HK-2 (cell line): ENCODE results near the gene ATG5.
"Not testable (repeated sequence)": the region's sequence is repeated elsewhere in the genome, so short reads cannot be mapped to it uniquely, and the experiment has no call there.

Experiments used
- DNase-seq: peaks from one replicate; pipeline ENCODE4 v3.0.0-alpha.2; 2018; ENCODE audit not compliant: unreplicated experiment

ATG5 gene

DNA sequence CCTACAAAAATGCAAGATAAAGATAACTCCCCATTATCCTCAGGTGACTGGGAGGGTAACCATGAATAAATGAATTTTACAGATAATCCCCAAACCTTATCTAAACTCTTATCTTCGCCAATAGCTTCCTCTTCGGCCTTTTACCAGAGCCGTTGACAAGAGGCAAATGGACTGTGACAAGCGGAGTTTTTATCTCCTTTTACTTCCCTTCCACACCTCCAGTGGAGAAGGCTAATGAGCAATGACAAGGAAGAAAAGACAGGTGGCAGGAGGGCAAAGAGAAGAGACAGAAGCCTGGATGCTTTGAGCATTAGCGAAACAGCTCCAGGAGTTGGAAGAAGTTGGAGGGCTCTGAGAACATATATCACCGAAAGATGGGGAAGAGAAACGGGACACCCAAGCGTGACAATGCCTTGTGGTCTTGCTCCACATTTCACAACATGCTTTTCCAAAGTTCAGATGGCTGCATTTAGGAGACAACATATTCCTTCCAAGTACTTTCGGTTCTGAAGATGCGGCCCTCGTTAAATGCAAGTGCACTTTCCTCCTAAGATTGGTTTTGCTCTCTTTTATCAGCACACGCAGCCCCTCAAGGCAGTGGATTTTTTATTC lies 170.2 kb downstream of the ATG5 start:
- DNase-seq, result no peak

DNA sequence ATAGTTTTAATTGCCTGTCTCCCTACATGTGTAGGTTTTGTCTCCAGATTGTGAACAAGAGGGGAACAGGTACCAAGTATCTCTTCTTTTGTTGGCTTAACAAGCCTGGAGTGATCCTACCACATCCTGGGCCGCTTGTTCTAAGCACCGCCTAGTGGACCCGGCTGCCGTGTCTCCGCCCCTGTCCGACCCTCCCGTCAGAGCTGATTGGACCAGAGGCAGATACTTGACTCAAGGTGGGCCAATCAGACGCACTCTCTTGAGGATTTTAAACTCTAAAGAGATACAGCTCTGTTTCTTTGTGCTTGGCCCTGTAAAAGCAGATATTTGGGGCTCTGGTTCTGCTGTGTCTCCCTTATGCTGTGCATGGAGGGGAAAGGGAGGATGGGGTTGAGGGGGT lies 171.2 kb downstream of the ATG5 start:
- no peak for DNase-seq

DNA sequence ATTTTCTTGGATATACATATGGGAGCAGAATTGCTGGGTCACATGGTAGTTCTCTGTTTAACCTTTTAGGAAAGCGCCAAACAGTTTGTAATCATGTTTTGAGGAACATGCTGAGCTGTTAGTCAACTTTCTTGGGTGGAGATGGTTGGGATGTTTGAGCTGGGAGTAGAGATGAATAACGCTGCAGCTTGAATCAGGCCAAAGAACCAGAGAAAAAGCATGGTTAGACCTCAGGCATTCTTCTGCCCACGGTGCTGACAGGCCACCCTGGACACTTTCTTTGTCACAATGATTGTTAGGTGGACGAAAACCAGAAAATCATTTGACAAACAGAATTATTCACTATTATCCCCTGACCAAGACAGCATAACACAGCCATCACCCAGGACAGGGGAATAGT lies 172.6 kb downstream of the ATG5 start:
- DNase-seq, result no peak

DNA sequence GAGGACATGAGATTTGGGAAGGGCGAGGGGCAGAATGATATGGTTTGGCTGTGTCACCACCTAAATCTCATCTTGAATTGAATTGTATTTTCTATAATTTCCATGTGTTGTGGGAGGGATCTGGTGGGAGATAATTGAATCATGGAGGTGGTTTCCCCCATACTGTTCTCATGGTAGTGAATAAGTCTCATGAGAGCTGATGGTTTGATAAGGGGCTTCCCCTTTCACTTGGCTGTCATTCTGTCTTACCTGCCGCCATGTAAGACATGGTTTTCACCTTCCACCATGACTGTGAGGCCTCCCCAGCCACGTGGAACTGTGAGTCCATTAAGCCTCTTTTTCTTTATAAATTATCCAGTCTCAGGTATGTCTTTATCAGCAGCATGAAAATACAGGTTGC lies 173.1 kb downstream of the ATG5 start:
- DNase-seq, result not testable (repeated sequence)

DNA sequence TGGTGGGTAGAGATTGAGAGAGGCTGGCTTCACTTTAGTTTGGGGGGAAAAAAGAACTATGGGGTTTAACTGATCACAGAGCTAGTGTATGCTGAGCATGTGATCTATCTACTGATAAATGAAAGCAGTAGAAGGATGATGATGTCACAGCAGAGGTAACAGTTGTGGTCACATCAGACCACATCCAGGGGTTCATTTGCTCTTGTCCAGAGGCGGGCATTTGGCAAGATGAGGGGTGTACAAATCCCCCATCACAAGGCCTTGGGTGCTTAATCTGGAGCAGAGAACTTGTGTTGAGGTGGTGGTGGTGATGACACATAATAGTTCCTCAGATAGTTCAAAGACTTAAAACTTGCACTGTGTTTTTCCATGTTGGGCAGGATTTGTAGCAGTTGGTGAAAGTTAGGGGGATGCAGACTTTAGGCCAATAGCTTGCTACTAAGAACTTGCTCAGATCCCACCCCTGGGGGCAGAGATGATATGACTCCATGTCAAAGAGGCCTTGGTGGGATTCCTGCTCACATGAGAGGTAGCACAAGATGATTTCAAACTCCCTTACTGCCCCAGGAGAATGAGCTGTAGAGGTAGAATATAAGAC lies 176.0 kb downstream of the ATG5 start:
- DNase-seq, result no peak

DNA sequence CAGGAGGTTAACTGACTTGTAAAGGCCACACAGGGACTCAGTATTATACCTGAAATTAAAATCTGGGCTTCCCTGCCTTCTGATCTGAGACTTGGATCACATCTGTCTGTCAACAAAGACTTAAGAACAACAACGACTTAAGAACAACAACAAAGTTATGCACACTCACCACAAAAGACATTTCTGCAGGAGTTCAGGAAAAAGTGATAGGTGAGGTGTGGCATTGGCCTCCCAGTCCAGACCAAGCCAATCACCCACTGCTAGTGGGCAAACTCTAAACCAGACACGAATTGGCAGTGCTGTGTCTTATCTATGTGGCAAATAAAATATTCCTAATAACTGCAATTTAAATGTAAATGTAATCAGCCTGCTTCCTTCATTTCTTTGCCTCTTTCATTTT lies 178.1 kb downstream of the ATG5 start:
- DNase-seq, result no peak

DNA sequence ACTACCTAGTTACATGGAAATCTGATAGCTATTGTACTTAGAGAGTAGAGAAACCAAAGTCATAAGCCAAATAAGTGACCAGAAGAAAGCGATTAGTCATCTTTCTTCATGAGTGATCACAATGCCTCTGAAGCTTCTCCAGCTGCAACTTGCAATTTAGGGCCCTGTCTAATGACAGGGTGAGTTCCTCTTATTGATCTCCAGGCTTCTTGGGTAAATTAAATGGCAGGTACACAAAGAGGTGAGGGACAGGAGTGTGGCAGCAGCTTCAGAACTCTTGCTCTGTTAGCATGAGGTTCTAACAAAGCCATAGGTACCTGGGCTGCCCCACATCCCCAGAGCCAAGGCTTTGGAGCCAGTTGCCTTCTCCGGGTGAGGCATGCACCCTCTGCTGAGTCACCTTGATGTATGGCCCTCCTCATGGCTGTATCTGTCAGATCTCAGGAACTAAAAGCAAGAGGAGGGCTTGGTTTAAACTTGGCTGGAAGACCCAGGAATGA lies 178.7 kb downstream of the ATG5 start:
- no peak for DNase-seq

DNA sequence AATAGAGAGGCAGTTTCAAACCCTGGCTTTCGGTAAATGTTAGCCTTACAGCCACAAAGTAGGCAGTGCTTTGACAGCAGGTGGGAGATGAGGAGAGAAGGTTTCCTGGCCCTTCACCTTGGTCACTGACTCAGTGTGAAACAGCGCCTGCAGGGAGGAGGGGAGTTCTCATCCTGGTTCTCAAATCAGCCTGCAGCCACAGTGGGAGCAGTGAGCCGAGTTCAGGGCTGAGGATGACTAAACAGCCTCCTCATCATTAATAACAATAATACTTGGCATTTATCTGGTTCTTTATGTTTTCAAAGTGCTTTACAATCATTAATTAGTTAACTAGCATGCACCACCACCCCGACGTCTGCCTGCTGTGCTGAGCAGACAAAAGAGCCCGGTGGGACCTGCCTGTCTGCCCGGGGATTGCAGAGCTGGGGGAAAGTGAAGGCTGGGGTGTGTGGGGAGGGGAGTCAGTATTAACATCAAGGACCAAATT lies 179.8 kb downstream of the ATG5 start:
- DNase-seq, result no peak

DNA sequence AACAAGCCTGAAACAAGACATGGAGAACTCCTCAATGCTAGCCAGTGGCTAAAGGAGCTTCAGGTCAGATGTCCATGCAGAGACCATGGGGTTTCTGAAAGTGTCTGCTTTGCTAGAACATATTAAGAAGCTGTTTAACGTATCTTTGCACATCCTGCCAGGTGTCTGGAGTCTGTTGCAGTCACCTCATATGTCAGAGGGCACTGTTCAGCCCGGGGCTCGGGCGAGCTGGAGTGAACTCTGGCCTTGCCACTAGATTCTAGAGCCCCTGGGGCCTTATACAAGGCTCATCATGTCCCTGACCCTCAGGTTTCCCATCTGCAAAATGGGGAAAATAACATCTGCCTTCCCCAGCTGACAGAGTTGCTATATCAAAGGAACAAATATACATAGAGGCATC lies 180.4 kb downstream of the ATG5 start:
- DNase-seq, result no peak

DNA sequence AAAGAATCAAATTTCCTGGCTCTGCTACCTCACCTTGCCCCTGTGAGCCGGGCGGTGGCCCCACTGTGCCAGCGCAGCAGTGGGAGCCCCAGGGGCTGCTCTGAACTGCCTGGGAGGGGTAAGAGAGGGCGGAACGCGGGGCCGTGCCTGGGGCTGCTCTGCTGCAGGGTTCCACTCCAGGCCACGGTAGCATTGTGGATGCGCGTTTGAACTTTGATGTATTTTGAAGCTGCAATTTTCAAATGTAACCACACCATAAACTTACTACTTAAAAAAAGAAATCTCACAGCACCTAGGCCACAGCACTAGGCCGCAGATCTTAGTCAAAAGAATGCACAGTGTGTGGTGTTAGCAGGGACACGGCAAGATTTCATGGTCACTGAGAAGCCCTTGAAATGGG lies 181.9 kb downstream of the ATG5 start:
- DNase-seq, result no peak

DNA sequence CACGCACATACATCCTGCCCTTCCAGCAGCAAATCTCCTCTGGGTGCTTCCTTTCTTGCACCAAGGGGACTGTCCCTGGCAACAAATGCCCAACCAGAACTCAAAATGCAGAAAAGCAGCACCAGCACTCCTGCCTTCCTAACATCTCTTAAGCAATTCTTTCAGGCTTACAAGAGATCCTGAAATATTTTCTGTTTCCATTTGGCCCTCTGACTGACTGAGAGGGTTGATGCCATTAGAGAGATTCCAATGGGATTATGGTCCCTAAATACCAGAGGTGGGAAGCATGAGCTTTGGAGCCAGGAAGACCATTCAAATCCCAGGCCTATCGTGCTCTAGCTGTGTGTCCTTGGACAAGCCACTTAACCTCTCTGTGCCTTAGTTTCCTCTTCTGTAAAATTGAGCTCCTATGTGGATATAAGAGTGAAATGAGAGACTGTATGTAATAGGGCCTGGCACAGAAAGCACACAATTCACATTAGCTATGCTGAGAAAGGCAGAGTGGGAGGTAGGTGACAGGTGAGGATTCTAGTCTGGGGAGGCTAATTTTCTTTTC lies 182.6 kb downstream of the ATG5 start:
- DNase-seq, result no peak

DNA sequence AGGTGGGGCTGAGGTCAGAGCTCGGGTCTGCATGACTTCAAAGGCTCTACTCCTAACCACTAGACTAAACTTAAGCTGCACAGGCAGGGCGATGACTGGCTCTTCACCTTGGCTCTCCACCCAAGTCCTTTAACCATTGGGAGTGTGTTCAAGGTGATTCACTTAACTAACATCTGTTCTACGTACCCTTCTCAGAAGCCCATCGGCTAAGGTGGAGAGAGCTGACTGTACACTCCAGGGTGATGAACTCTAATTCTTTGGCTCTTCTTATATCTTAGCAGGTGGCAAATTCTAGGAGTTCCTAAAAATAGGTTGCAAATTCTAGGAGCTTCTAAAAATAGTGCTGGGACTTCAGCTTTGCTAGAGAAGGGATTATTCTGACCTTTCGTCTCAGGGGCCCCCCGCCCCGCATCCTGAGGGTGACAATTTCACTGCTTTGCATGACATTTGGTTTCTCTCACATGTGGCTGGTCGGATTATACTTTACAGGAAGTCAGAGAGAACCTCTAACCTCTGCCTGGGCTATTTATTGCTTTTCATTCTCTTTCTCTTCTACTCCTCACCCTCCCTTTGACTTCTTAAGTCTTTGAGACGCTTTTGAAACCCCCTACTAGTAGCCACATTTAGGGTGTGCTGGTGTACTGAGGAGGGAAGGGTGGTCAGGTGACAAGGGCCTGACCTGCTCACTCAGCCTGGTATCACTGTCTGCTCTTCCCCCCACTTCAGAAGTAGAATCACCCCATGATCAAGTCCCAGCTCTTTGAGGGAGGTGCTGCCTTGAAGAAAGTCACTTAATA lies 183.9 kb downstream of the ATG5 start:
- DNase-seq, result no peak

DNA sequence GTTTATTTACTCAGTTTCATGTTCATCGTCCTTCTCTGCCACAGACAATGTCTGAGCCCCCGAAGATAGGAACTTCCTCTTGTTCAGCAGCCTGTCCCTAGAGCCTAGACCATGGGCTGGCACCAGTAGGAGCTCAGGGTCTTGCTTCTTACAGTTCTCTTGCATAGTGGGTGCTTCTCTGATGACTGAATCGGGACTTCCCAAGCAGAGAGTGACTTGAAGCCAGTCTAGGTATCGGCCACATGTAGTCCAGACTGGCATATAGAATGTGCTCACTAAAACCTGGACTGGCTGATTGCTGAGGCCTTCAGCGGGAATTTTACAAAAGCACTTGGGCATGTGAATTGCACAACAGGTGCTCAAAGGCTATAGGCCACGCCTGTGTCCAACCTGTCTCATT lies 187.4 kb downstream of the ATG5 start:
- DNase-seq, result no peak

DNA sequence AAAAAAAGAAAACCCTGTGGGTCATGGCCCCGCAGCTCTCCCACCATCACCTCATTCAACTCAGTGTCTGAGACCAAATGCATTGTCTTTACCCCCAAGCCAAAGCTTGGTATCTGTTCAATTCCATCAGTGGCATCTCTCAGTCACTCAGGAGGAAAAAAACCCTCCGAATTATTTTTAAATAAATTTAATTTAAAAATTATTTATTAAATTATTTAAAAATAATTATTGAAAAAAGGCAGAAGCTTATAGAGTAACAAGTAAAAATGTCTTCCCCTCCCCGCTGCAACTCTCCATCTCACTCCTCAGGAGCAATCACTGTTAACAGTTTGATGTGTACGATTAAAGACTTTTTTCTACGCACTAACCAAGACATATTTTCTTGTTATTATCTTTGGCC lies 188.7 kb downstream of the ATG5 start:
- DNase-seq, result no peak

DNA sequence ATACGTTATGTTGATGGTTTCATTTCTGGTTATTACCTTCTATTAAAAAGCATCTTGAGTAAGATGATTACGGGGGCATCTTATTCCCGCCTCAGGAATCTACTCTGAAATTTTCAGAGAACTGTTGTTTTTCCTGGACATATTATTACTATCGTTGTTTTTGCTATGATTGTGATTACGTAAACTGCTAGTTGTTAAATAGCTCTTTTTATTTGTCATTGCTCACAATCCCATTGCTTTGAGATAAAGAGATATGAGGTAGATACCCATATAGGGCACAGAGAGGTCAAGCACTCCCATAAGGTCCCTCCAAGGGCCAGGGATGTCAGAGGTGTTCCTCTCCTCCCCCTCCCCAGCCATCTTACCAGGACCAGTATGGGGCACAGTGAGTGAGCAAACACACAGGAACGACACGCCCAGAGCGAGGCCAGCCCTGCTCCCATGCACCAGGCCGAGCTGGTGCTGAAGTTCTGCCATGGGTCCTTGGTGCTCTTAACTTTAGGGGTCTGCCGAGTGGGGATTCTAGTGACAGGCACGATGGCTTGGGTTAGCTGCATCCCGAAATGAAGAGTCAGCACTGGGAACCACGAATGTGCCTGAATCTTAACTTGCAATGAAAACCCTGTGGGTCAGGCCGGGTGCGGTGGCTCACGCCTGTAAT lies 189.5 kb downstream of the ATG5 start:
- DNase-seq, result no peak

DNA sequence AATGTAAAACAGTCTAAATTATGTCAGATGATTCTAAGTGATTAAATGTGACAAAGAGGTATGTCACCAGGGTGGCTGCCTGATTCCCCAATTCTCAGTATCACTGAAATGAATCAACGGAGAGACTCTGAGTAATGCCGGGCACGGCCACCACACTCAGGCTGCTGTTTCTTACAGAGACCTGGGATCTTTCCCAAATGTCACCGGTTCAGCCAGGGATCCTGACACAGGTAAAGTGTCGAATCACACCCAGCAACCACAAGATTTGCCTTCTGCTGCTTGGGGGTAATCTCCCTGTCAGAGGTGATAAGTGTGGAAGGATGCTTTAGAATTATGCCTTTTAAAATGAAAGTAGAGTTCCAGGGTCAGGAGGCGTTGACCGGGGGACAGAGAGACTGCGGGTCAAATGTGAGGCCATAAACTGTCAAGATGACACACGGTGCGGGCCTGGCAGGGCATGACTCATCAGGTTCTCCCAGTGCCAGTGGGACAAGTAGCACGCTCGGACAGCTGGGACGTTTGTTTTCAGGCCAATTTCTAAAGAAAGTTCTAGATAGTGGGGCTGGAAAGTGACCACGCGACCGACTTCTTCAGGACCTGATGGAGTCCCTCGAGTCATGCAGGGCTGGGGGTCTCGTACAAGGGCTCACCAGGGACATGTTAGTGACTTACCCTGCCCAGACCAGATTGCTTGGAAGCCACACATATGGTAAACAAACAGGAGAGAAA lies 190.5 kb downstream of the ATG5 start:
- no peak for DNase-seq
